T-helper 9 cell (primary cell): ENCODE measurements around the gene L3MBTL4.

Experiments
- DNase-seq: peaks from one replicate; pipeline ENCODE4 v3.0.0-alpha.2; 2020

L3MBTL4 gene

DNA sequence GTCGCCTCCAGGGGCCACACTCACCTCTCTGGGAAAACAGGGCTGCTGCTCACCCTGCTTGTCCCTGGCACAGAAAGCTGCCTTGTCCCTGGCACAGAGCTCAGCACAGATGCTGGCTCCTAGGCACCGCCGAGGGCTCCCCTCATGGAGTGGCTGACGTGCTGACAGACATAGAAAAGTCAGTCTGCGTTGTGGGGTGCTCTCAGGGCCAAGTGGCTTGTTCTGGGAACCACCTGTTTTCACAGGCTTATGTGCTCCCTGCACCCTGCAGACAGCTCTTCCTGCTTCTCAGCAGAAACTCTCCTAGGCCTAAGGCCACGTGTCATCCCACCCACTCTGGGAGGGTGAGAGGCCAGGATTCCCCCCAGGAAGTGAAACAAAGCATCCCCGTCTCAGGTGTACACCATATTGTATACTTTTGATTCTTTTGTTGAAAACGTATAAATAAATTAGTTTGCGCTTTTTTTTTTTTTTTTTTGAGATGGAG, 434.7 kb downstream of the L3MBTL4 start:
- DNase-seq, result no peak

DNA sequence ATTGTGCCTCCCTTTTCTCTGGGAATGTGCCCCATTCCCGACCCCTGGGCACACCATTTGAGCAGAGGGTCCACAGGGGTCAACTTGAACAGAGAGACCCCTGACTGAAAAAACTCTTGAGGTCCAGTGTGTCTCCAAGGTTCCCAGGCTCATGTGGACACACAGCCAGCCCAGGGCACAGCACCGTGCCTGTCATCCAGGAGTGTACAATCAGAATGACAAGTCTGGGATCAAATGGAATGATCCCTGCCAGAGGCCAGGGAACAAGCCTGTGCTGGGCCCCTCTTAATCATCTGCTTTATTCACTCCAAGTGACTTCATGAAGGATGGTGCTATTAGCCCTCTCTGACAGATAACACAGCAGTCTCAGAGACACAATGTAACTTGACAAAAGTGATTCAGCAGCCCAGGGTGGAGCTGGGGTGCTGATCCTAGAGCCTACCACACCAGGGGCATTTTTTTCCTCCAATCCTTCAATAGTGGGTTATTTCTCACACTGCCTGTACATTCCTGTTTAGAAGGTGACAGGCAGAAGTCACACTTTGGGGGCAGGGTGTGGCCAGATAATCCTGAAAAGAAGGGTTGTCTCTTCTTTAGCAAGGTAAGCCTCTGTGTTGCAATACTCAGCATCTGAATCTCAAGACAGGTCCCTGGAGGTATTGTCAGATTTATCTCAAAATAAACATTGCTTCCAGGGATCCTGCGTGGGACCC, 435.4 kb downstream of the L3MBTL4 start:
- DNase-seq, result no peak

DNA sequence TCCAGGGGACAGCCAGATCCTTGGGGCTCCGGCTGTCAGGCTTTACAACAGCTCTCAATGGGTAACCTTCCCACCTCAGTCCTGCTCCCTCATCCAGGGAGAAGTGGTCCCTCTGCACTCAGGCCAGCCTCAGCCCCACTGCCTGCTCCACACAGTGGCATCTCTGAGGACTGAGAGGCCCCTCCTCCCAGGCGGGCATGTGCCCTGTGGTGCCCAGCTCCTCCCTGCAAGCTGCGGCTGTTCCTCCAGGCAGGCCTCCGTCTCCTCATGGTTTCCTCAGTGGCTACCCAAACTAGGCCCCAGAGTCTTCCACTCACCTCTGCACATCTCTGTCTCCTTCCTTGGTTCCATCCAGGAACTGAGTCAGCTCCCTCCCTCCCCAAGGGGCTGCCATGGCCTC, 437.7 kb downstream of the L3MBTL4 start:
- no peak for DNase-seq

DNA sequence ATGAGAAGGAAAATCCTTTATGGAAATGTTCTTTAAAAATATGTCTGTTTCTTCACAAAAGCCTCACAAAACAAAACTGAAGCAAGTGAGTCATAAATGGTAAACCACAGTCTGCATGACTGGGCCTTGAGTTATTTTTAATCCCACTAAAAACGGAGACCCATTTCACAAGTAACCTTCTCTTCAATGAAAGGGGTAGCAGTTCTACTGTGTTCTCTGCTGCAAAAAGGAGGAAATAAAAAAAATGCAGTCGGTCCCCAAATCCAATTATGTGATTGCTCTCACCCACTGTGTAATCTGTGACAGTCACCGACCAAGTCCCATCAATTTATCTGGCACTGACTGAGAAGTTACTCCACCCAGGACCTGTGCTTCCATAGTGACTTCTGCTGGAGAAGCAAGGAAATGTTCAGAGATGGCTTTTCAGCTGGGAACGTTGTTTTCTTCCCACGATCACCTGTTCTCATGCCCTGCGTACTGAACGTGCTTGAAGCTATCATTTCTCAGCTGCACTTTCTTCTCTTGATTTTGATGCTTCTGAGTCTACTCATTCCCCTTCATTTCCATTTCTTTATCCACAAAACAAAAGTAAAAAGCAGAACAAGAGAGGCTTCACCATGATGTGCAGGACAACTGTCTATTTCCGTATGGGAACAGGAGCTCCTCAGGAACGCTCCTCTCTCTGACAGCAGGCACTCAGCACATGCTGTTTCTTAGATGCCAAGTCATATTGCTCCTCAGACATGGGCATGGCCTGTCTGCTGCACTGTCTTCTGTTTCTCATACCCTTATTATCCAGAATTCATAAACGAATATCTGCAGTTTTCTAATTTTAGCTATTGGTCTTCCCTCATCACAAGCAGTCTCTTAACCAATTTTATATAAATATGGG, 439.4 kb downstream of the L3MBTL4 start:
- DNase-seq, result no peak

DNA sequence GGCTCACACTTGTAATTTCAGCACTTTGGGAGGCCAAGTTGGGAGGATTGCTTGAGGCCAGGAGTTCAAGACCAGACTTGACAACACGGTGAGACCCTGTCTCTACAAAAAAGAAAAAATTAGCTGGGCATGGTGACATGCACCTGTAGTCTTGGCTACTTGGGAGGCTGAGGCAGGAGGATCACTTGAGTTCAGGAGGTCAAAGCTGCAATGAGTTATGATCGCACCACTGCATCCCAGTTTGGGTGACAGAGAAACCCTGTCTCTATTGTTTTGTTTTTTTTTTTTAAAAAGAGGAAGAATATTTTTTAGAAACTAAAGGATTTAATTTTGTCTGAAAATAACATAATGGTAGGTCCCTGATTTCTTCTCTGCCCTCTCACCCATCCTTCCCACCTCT, 440.0 kb downstream of the L3MBTL4 start:
- no peak for DNase-seq

DNA sequence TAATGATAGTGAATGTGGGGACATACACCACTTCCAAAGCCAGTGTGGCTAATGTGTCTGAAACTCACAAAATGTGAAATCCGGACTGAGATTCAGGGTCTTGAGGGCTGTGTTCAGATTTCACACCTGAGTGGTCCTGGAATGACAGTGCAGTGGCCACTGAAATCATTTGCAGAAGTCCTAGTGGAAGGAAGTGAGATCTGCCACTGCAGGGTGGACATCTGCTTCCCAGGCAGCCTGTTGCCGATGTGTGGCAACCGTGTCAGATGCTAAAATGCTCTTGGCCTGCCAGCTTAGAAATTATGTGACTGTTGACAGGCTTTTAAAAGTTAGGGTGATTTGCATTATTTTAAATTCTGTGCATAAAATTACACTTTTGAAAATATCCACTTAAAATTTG, 441.6 kb downstream of the L3MBTL4 start:
- DNase-seq, result no peak

DNA sequence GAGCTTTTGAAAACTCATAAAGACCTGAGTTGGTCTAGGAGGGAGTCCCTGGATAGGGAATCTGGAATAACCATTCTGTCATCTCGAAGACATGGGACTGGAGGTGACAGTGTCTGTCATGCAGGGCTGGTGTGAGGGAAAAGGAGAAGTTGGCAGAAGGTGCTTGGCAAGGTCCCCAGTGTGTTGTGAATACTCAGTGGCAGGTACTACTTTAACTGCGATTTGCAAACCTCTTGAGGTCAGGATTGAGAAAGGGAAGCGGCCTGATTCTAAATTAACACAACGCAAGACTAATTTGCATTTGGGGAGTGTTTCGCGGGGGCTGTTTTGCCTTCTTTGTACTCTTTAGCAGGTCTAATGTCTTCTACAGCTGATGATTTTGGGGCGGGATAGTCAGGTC, 442.4 kb downstream of the L3MBTL4 start:
- DNase-seq, result no peak

DNA sequence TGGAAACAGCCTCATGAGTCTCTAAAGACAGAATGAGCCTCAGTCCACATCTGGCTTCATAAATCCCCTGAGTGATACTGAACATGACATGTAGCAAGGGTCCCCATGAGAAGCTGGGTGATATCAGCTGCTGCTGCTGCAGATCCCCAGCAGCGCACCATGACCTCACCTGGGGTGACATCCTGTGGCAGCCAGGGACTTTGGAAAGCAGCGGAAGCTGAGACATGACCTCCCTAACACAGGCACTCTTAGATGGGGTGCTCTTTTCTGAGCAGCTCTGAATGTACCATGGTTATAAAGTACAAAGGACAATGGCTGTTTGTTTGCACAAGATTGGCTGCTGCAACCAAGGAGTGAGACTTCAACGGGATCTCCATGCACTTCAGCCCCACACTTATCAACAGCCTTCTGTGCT, 444.7 kb downstream of the L3MBTL4 start:
- no peak for DNase-seq

DNA sequence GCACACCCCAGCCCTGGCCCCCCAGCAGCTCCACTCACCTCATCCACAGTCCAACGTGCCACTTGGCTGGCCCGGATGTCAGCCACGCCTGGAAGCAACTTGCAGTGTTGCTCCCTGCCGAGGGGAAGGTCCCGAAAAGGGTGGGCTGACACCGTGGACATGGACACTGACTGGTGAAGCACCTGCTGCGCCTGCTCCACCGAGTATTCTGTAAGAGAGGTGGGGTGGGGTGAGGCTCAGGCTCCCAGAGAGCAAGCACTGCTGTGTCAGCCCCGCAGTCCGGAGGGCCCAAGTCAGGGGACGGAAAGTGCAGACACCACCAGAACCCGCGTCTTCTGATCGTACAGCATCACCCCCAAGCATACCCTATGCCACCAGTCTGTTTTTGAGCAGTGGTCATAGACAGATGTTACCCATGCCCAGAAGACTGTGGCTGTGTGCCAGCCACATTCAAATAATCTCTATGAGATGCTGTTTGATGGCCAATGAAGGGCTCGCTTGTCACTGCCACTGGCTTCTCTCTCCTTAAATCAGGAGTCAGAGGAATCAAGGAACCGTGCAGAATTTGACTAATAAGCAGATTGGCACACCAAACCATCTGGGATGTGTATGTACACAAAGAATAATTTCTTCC, 445.2 kb downstream of the L3MBTL4 start:
- DNase-seq, result no peak

DNA sequence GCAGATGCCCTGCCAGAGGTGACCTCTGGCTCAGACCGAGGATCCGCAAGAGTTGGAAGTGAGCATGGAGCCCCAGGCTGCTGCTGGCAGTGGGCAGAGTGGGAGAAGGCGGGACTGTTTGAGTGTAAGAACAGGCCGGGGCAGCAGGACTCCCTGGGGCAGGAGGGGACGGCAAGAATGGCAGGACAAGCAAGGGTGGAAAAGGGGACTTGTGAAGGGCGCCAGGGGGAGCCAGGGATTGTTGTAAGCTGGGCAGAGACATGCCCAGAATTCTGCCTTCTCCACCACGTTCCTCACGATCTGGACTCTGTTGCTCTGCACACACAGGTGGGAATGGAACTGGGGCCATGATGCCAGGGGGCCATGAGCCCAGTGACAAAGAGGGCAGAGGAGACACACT, 447.0 kb downstream of the L3MBTL4 start:
- no peak for DNase-seq

DNA sequence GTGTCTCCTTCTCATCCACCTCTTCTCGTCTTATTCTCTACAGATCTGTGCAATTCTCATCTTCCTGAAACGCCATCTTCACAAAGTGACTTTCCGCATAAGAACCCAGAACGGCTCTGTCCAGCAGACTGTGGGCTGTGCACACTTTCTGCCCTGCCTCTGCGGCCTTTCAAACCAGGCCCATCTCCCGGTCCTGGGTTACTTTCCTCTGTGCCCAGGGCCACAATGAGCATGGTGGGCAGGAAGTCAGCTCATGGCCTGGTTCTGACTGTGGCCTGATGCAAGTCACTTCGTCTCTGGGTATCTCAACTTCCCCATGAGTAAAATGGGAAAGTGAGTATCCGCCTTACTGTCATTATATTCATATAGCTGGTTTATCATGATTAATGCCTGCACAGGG, 447.7 kb downstream of the L3MBTL4 start:
- DNase-seq, result no peak

DNA sequence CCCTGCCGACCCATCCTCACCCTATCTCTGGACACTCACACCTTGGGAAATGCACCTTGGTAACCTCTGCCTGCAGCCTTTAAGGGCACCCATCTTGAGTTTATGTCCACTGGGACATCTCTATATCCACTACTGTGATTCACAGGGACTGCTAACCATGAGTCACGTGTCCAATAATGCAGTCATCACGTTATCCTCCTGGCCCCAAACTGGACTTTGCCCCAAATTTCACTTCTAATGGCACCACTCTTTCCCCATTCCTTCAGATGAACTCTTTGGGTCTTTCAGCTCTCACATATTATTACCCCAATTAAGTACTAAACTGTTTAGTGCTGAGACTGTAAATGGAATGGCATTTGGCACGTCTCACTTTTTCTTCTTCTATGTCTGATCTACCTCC, 448.2 kb downstream of the L3MBTL4 start:
- no peak for DNase-seq

DNA sequence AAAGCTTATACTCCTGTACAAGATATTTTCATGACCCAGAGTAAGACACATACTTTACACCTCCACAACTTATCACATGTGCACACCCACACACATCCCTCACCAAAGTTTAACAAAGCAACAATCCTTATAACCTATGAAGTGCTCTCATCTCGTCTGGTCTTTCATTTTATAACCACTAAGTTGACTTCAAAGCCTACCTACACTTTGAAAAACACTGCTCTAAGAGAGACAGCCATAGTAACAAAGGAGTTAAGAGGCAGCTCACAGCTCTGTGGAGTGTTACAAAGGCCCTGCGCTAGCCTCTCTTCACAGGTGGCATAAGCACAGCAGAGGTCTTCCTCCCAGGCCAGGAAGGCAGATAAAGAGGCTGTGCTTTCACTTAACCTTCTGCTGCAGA, 449.7 kb downstream of the L3MBTL4 start:
- no peak for DNase-seq

DNA sequence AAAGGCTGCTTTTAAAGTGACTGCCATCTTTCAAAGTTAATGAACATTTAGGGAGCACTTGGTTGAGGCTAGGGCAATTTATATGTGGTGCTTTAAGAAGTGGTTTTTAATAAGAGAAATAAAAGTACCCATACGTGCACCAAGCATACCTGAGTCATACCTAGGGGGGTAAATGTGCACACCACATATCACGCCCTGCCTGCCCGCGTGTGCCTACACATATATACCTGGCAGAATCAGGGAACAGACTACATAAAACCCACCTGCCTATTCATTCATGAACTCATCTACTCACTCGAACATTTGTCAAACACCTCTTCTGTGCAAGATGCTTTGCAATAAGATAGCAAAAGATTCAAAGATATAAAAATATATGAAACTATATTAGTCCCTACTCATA, 450.1 kb downstream of the L3MBTL4 start:
- DNase-seq, result no peak

DNA sequence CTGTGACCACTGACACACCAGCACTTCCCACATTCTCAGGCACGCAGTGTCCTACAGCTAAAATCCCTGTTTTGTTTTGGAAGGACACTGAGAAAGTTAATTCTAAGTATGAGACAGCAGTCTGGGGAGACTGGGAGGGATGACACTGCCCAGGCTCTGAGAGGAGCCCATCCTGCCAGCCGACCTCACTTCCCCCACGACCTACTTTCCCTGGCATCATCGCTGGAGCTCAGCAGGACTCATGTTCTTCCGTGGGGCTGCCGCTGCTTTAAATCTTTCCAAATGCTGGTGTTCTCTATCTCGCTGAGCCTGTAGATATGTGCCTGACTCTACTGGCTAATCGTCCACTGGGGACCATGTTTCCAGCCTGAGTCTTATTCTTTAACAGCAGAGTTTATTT, 450.6 kb downstream of the L3MBTL4 start:
- no peak for DNase-seq

DNA sequence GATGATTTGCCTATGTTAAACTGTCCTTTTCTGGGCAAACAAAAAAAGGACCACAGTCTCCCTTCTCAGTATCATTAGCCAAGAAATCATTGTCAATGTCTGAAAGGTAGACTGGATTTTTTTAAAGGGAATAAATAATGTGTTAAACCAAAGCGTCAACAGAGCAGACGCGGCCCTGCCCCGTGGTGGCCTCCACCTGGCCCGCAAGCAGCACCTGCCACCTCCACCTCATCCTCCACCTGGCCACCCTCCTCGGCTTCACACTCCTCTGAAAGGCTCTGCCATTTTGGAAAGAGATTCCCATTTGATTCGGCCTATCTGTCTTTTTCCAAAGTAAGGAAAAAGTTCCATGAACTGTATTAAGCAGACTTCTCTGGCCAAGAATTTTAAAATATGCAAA, 451.4 kb downstream of the L3MBTL4 start:
- no peak for DNase-seq

DNA sequence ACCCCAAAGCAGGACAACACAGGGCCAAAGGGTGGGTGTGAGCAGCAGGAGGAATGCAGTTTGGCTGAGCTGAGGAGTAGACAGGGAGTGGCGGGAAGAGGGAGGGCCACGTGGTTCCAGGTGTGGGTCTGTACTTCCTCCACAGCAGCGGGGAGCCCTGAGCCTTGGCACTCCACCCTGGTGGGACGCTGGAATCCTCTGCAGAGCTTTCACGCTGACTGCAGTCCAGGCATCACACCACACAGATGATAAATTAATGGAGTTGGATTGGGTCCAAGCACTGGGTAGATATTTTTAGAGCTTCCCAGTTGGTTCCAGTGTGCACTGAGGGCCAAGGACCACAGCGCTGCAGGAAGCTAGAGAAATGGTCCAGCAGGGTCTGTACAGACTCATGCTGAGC, 452.3 kb downstream of the L3MBTL4 start:
- no peak for DNase-seq

DNA sequence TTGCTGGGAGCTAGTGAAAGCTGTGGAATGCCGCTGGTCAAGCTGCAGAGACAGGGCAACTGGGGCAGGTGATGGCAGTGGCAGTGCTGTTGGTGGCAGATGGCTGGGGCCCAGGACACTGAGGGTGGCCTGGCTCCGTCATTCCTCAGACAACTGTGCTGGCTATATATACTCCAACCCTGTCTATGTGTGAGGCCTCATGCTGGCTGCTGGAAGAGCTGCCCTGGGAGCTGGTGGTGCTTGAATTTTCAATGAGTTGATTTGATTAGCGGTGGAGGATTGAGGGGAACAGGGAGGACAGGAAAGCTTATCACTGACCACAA, 452.9 kb downstream of the L3MBTL4 start:
- no peak for DNase-seq

DNA sequence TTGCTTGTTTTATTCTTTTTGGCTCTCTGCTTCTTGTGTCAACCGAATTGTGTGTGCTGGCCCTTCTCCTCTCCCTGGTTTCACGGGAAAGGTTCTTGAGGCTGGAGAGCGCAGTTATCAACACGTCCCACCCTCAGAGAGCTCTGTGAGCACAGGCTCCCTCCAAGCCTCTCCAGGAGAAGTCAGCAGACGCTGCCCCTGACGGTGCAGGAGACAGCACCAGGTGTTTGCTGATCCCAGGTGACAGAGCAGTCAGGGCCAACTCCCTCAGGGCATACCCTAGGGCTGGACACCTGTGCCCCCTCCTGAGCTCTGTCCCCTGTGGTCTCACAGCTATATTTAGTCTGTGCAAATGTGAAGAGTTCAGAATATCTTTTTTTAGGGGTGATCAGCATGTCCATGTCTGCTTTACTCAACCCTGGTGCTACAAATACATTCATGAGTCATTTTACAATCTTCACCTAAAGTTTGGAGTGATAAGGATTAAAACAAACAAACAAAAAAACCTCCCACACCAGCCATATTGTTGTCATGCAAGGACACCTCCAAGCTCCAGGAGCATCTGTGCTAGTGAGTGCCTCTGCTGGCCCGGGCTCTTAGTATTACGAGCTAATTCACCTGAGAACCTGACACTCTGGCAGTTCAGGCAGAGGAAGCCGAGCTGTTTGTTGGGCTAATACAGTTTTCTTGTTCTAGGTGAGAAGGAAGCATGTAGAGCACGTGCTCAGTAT, 453.4 kb downstream of the L3MBTL4 start:
- DNase-seq, result no peak

DNA sequence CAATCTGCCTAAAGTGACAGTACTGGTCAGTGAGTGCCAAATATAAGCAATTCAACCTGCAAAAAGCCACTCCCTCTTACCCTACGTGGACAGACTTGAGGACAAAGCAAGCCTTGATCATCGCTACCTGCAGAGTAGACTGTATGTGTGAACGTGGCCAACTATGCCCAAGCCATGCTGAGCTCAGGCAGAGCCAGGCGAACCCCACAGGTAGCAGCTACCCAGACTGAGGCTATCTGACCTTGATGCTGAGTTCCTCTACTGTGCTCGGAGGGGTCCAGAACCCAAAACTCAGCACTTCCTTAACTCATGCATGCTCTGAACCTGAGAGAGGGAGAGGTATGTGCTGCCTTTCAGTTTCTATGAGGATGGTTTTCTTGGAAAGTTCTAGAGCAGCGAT, 455.9 kb downstream of the L3MBTL4 start:
- no peak for DNase-seq

DNA sequence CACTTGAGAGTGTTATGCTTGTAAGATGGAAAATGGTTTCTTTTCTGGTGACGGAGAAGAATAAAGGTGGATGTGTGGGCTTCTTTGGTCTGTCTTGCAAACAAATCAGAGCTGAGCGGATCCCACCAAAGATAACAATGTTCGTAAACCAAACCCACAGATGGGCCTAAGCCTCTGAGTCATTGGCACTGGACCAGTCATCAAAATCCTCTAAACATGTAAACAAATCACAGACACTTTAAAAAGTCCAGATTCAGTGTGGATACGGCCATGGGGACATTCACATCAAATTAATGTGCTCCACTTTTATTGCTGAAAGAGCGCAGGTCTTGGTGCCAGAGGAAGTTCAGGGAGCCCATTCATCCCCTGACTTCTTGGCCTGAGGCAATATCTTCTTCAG, 458.9 kb downstream of the L3MBTL4 start:
- DNase-seq, result no peak

DNA sequence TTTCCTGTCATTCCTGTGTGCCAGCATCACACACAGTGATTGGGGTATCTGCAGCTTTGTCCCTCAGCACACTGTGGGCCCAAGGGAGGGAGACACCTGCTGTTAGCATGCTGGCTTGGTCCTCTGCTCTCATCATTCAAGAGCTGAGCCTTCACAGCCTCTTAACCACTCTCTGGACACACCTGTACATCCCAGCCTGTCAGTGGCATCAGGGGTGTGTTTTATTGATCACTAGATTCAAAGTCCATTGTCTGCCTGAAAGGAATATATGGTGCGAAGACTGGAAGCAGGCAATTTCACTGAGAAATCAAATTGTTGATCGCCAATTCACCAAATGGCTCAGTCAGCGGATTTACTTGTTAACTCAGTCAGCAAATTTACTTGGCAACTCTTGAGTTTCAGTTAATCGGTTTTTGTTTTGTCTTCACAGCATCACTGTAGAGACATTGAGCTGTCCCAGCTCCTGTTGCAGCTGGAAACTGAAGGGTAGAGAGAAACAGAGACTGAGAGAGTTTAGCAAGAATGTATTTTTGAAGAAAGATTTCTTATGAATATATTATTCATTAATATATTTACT, 463.1 kb downstream of the L3MBTL4 start:
- DNase-seq, result no peak

DNA sequence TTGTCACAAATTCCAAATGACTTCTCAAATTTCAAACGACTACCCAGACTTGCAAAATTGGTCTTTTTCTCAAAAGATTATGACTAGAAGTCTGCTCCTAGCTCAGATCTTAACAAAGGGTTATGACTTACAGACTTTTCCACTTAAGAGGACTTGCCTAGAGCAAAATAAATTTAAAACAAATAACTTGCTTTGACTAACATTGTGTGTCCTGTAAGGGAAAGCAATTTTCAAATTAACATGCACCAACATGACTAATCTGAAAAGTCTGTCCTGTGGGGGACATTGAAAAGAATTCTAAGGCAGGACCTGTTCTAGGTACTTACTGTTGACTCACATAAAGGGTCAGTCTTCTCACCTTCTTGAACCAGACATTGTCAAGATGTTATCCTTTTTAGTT, 465.9 kb downstream of the L3MBTL4 start:
- no peak for DNase-seq
